Keratinocyte (primary cell): ENCODE data around the gene ATP8B1. TPM values are rescaled to one million over a fixed set of nuclear protein-coding genes. Genes with fewer than 3 reads are reported as not detected.

Source experiments
- DNase-seq: peaks from one replicate; pipeline ENCODE4 v3.0.0-alpha.2; 2011; ENCODE audit warnings: low read depth, missing footprints, low spot score
- FAIRE-seq: peaks from 2 replicates; lab custom pipeline; 2011; peaks lifted over from hg19 to GRCh38; lab: Jason Lieb, UNC
- H2AFZ ChIP-seq: 2 replicates; pipeline ENCODE4 v1.6.0; 2012; ENCODE audit warnings: low read length, control low read depth, inconsistent platforms; ENCODE audit not compliant: control insufficient read depth
- H3K27ac ChIP-seq: 2 replicates; pipeline ENCODE4 v1.5.1; 2011; ENCODE audit warnings: low read length; ENCODE audit not compliant: control insufficient read depth, insufficient read depth
- H3K27me3 ChIP-seq: 3 replicates; pipeline ENCODE4 v1.6.0; 2011; ENCODE audit warnings: low read length; ENCODE audit not compliant: control insufficient read depth, insufficient read depth; ENCODE audit errors: extremely low read depth
- H3K36me3 ChIP-seq, 2 experiments: 2 replicates in 1 of 2; 3 replicates in 1 of 2; pipeline ENCODE4 v1.5.1; 2011; ENCODE audit warnings: low read length in 2 of 2, mild to moderate bottlenecking in 1 of 2; ENCODE audit not compliant: control insufficient read depth in 2 of 2, insufficient read depth in 2 of 2; ENCODE audit errors: extremely low read depth in 1 of 2
- H3K4me1 ChIP-seq: 3 replicates; pipeline ENCODE4 v1.5.1; 2011; ENCODE audit warnings: low read length; ENCODE audit not compliant: control insufficient read depth, insufficient read depth; ENCODE audit errors: extremely low read depth
- H3K4me2 ChIP-seq: 3 replicates; pipeline ENCODE4 v1.6.0; 2011; ENCODE audit warnings: low read depth, low read length; ENCODE audit not compliant: control insufficient read depth, insufficient read depth; ENCODE audit errors: extremely low read depth
- H3K4me3 ChIP-seq, 3 experiments: fragments of 200-600 bp in 1 of 3; sonication (generic) in 1 of 3; 2 replicates in 2 of 3; 3 replicates in 1 of 3; pipeline ENCODE4 v1.5.1; 2011 to 2016; ENCODE audit warnings: low read length in 3 of 3, mild to moderate bottlenecking in 3 of 3, control low read depth in 2 of 3, inconsistent platforms in 1 of 3, low read depth in 1 of 3, mixed read lengths in 1 of 3, mixed run types in 1 of 3, moderate library complexity in 1 of 3; ENCODE audit not compliant: control insufficient read depth in 2 of 3, insufficient read depth in 2 of 3; ENCODE audit errors: extremely low read depth in 1 of 3
- H3K79me2 ChIP-seq: 2 replicates; pipeline ENCODE4 v1.6.0; 2012; ENCODE audit warnings: low read length; ENCODE audit not compliant: control insufficient read depth, insufficient read depth
- H3K9ac ChIP-seq: 3 replicates; pipeline ENCODE4 v1.6.0; 2011; ENCODE audit warnings: low read length; ENCODE audit not compliant: control insufficient read depth, insufficient read depth; ENCODE audit errors: extremely low read depth
- H3K9me1 ChIP-seq: 3 replicates; pipeline ENCODE4 v1.6.0; 2011; ENCODE audit warnings: low read length; ENCODE audit not compliant: control insufficient read depth, insufficient read depth; ENCODE audit errors: extremely low read depth
- H3K9me3 ChIP-seq: 2 replicates; pipeline ENCODE4 v1.5.1; 2012; ENCODE audit warnings: low read depth, low read length; ENCODE audit not compliant: control insufficient read depth
- H4K20me1 ChIP-seq: 3 replicates; pipeline ENCODE4 v1.6.0; 2011; ENCODE audit warnings: low read length; ENCODE audit not compliant: control insufficient read depth, insufficient read depth; ENCODE audit errors: extremely low read depth
- EZH2 ChIP-seq: IDR thresholded peaks from one replicate; pipeline ENCODE4 v1.6.1; 2012; ENCODE audit warnings: inconsistent platforms, mild to moderate bottlenecking, low read length, moderate library complexity
- dilution Hi-C: fragments of 300-500 bp; cut with MboI; formaldehyde crosslinking; loops from one replicate; pipeline ENCODE4 v1.7.0; 2020; ENCODE audit warnings: low sequenced_read_pairs; ENCODE audit not compliant: extremely low pct_ligation_motif_present
- polyA plus RNA-seq, 5 experiments: library from polyadenylated mRNA; depleted of rRNA in 3 of 5; stranded (reverse) in 3 of 5; stranded (forward) in 1 of 5; unstranded in 1 of 5; fragments of >200 nt; gene quantifications; 1 replicate in 1 of 5; 2 replicates in 3 of 5; 3 replicates in 1 of 5; pipeline versions ENCODE4 v1.2.1 to v1.2.3, GENCODE V29; 2011 to 2012; ENCODE audit warnings: missing spikeins in 2 of 5, low read depth in 1 of 5, low replicate concordance in 1 of 5
- TF ChIP-seq, protein P1 (sequence below), 3 experiments: IDR thresholded peaks in 1 of 3; conservative IDR thresholded peaks in 1 of 3; optimal IDR thresholded peaks in 1 of 3; 2 replicates in 2 of 3; 3 replicates in 1 of 3; pipeline versions ENCODE3 to v1.5.1; 2011; ENCODE audit warnings: low read length in 3 of 3, mild to moderate bottlenecking in 3 of 3, moderate library complexity in 2 of 3, control low read depth in 1 of 3, inconsistent platforms in 1 of 3; ENCODE audit not compliant: insufficient read depth in 2 of 3; ENCODE audit errors: extremely low read depth in 1 of 3

Gene ATP8B1
- polyA plus RNA-seq, 1 donor (not counting 4 experiments of a cell fraction or from before 2014, with no cell fraction given): 20.4 TPM

DNA sequence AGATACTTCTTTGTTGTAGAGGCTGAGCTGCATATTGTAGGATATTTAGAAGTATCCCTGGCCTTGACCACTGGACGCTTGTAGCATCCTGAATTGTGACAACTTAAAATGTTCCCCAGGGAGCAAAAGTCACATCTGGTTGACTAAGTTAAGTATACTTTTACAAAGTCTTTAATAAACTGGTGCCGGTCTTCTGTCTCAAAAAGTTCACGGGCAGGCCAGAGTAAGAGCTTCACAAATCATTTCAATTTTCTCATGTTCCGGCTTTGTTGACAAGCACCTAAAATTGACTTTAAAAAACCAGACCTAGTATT, 18.4 kb downstream of the ATP8B1 start:
- FAIRE-seq: no peak
- Histone ChIP-seq H3K79me2 (peaks cover 25% of the 10 kb centered on the region), H2AFZ (no peak overlapping the region)

DNA sequence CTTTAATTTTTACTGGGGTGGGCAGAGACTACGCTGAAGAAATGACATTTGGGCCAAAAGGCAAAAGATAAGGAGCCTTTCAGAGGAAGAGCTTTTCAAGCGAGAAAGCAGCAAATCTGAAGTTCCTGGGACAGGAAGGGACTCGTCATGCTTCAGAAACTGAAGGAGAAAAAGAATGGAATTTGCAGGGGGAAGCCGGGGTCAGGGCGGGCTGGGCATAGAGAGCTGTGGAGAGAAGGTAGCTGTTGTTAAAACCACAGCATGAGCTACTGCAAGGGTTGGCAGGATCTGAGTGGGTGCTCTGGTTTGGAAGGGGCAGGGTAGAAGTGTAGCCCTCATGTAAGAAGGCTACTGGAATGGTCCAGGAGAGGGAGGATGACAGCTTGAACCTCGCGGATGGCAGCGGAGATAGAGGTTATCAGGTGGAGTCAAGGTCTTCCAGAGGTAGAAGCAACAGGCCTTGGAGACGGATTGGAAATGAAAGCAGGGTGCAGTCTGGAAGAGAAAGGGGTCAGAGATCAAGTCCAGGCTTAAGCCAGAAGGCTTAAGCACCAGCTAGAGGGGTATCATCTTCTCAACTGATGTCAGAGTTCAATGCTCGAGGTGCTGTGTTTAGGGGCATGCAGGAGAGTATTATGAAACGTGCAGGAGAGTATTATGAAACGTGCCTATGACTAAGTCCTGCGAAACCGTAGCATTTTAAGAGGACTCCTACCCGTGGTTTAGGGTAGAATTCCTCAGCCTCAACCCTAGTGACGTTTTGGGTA, 18.9 kb downstream of the ATP8B1 start:
- Histone ChIP-seq H3K4me2 (no peak overlapping the region), H3K4me3 (no peak overlapping the region), H3K9ac (no peak overlapping the region), H3K9me3 (no peaks in the 10 kb centered on the region), H4K20me1 (no peaks in the 10 kb centered on the region), H3K27ac (no peak overlapping the region), H3K36me3 (no peaks in the 10 kb centered on the region), H3K9me1 (no peaks in the 10 kb centered on the region), H3K27me3 (no peaks in the 10 kb centered on the region), H3K79me2 (peaks cover 25% of the 10 kb centered on the region), H2AFZ (no peak overlapping the region), H3K4me1 (peaks cover 31% of the 10 kb centered on the region)
- dilution Hi-C loops: no loop called here
- TF ChIP-seq, protein P1, sequence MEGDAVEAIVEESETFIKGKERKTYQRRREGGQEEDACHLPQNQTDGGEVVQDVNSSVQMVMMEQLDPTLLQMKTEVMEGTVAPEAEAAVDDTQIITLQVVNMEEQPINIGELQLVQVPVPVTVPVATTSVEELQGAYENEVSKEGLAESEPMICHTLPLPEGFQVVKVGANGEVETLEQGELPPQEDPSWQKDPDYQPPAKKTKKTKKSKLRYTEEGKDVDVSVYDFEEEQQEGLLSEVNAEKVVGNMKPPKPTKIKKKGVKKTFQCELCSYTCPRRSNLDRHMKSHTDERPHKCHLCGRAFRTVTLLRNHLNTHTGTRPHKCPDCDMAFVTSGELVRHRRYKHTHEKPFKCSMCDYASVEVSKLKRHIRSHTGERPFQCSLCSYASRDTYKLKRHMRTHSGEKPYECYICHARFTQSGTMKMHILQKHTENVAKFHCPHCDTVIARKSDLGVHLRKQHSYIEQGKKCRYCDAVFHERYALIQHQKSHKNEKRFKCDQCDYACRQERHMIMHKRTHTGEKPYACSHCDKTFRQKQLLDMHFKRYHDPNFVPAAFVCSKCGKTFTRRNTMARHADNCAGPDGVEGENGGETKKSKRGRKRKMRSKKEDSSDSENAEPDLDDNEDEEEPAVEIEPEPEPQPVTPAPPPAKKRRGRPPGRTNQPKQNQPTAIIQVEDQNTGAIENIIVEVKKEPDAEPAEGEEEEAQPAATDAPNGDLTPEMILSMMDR (optimal IDR thresholded peaks at IDR 0.05 in 1 of 3, IDR thresholded peaks at IDR 0.05 in 1 of 3, conservative IDR thresholded peaks at IDR 0.05 in 1 of 3; ENCODE audit: extremely low read depth in 1 of 3, insufficient read depth in 2 of 3, low read length in 3 of 3): no peak
- TF ChIP-seq EZH2: no peak
- DNase-seq: no peak
- FAIRE-seq: peak; percentile 58

More for the DNA sequence above, 18.4 kb downstream of the ATP8B1 start:
- Histone ChIP-seq H3K27me3 (no peaks in the 10 kb centered on the region), H3K27ac (no peak overlapping the region), H3K4me1 (peaks cover 35% of the 10 kb centered on the region), H3K9me3 (no peaks in the 10 kb centered on the region), H3K9me1 (no peaks in the 10 kb centered on the region), H3K4me2 (no peak overlapping the region), H3K9ac (no peak overlapping the region), H4K20me1 (no peaks in the 10 kb centered on the region), H3K36me3 (no peaks in the 10 kb centered on the region), H3K4me3 (no peak overlapping the region)
- no peak for TF ChIP-seq EZH2
- TF ChIP-seq, protein P1 (optimal IDR thresholded peaks at IDR 0.05 in 1 of 3, IDR thresholded peaks at IDR 0.05 in 1 of 3, conservative IDR thresholded peaks at IDR 0.05 in 1 of 3; ENCODE audit: extremely low read depth in 1 of 3, insufficient read depth in 2 of 3, low read length in 3 of 3): no peak
- DNase-seq: no peak
- dilution Hi-C loops: no loop called here
